HepG2 (cell line): ENCODE measurements around the gene REP15. TPM values are rescaled to one million over a fixed set of nuclear protein-coding genes. Genes with fewer than 3 reads are reported as not detected.

Source experiments
- ATAC-seq: fragments of 200-7000 bp; cut with Tn5 transposase; 3 replicates; pipeline ENCODE4 v1.9.1; 2020; ENCODE audit warnings: mild to moderate bottlenecking, moderate library complexity
- BruUV-seq: library from RNA; stranded (reverse); fragments of 400-500 nt; replicated peaks from 2 replicates; lab custom pipeline; 2021; lab: Mats Ljungman, UMichigan
- CTCF ChIA-PET: fragments of 300-600 bp; formaldehyde crosslinking; extraction: SDS; loops from one replicate; lab custom pipeline; 2021; ENCODE audit warnings: low total read pairs, inconsistent platforms, low intra/inter-chr PET ratio; lab: Yijun Ruan, JAX
- POLR2A ChIA-PET: fragments of 350-600 bp; sonication (Branson Sonifier 250); formaldehyde crosslinking; loops from one replicate; lab custom pipeline; 2020; ENCODE audit warnings: antibody characterized with exemption, inconsistent platforms; lab: Yijun Ruan, JAX
- DNase-seq: peaks from one replicate; pipeline ENCODE4 v3.0.0-alpha.2; 2015; ENCODE audit warnings: low spot score
- FAIRE-seq: peaks from 3 replicates; lab custom pipeline; 2011; peaks lifted over from hg19 to GRCh38; lab: Jason Lieb, UNC
- H2AFZ ChIP-seq: one replicate; pipeline ENCODE4 v1.6.1; 2011; ENCODE audit warnings: low read length, inconsistent platforms
- H3K27ac ChIP-seq: fragments of 300-600 bp; 3 replicates; pipeline ENCODE4 v1.8.0; 2011; ENCODE audit warnings: mixed run types, mild to moderate bottlenecking, mixed read lengths, low read length, inconsistent platforms; ENCODE audit not compliant: insufficient read depth; ENCODE audit errors: extremely low read length
- H3K27me3 ChIP-seq, 2 experiments: fragments of 200-600 bp in 1 of 2; 2 replicates in 1 of 2; 3 replicates in 1 of 2; pipeline versions ENCODE4 v1.6.0 to v1.8.0; 2011; ENCODE audit warnings: low read length in 2 of 2, mild to moderate bottlenecking in 2 of 2, moderate library complexity in 2 of 2, inconsistent platforms in 1 of 2; ENCODE audit not compliant: insufficient read depth in 2 of 2, control insufficient read depth in 1 of 2
- H3K36me3 ChIP-seq, 2 experiments: fragments of 200-600 bp in 1 of 2; replicated peaks in 1 of 2; 2 replicates in 1 of 2; 3 replicates in 1 of 2; pipeline versions ENCODE4 v1.5.1 to v1.8.0; 2011; ENCODE audit warnings: low read length in 2 of 2, inconsistent platforms in 1 of 2; ENCODE audit not compliant: insufficient read depth in 2 of 2, control insufficient read depth in 1 of 2
- H3K4me1 ChIP-seq: 2 replicates; pipeline ENCODE4 v1.5.1; 2012; ENCODE audit warnings: low read length, inconsistent platforms; ENCODE audit not compliant: insufficient read depth
- H3K4me2 ChIP-seq: 2 replicates; pipeline ENCODE4 v1.6.0; 2011; ENCODE audit warnings: low read depth, low read length, inconsistent platforms
- H3K4me3 ChIP-seq, 3 experiments: fragments of 200-600 bp in 1 of 3; sonication (generic), shearing (Covaris generic) in 1 of 3; replicated peaks in 1 of 3; 2 replicates each; pipeline ENCODE4 v1.5.1; 2011 to 2016; ENCODE audit warnings: low read length in 3 of 3, inconsistent platforms in 2 of 3, low read depth in 2 of 3, mild to moderate bottlenecking in 2 of 3, control low read depth in 1 of 3, mixed read lengths in 1 of 3; ENCODE audit not compliant: insufficient read depth in 1 of 3
- H3K79me2 ChIP-seq: one replicate; pipeline ENCODE4 v1.6.1; 2011; ENCODE audit warnings: low read length, inconsistent platforms; ENCODE audit not compliant: insufficient read depth
- H3K9ac ChIP-seq: 2 replicates; pipeline ENCODE4 v1.6.0; 2011; ENCODE audit warnings: mild to moderate bottlenecking, low read depth, low read length, inconsistent platforms; ENCODE audit not compliant: insufficient read depth
- H3K9me3 ChIP-seq: 2 replicates; pipeline ENCODE4 v1.5.1; 2012; ENCODE audit warnings: mild to moderate bottlenecking, low read length
- H4K20me1 ChIP-seq: 2 replicates; pipeline ENCODE4 v1.6.0; 2011; ENCODE audit warnings: inconsistent platforms, mild to moderate bottlenecking, low read length, moderate library complexity; ENCODE audit not compliant: insufficient read depth
- ATAD3A ChIP-seq: sonication (generic); formaldehyde crosslinking; IDR thresholded peaks from 2 replicates; pipeline ENCODE4 v1.4.0; 2020; ENCODE audit warnings: missing genetic modification reagents
- DMTF1 ChIP-seq: sonication (generic); formaldehyde crosslinking; IDR thresholded peaks from 2 replicates; pipeline ENCODE4 v1.4.0; 2020; ENCODE audit warnings: mild to moderate bottlenecking, missing genetic modification reagents
- GATAD2A ChIP-seq: IDR thresholded peaks from 2 replicates; pipeline ENCODE4 v1.6.1; 2016
- HDAC2 ChIP-seq: sonication (generic); formaldehyde crosslinking; IDR thresholded peaks from 2 replicates; pipeline ENCODE4 v1.4.0; 2020; ENCODE audit warnings: missing genetic modification reagents
- KAT8 ChIP-seq: IDR thresholded peaks from 2 replicates; pipeline ENCODE4 v1.6.1; 2016; ENCODE audit warnings: missing genetic modification reagents, missing compliant biosample characterization
- MAFF ChIP-seq: IDR thresholded peaks from 2 replicates; pipeline ENCODE4 v1.6.1; 2011; ENCODE audit warnings: low read depth, low read length, improper control_type of control experiment
- NCOR1 ChIP-seq: fragments of 200-600 bp; sonication (generic); IDR thresholded peaks from 2 replicates; pipeline ENCODE4 v1.7.0; 2017; ENCODE audit warnings: antibody characterized with exemption, low read length, borderline replicate concordance
- WGBS: methylation state at CpG from one replicate; pipeline ENCODE4 v1.1.6; 2017; ENCODE audit warnings: low lambda C conversion rate; 5-methylcytosine and 5-hydroxymethylcytosine counted together
- in situ Hi-C: cut with HindIII; loops from 2 replicates; pipeline ENCODE4 v1.10.0; 2017; ENCODE audit warnings: low pct_unique_long_range_greater_than_20kb; ENCODE audit not compliant: extremely low pct_ligation_motif_present
- intact Hi-C: fragments of 100-400 bp; cut with micrococcal nuclease; formaldehyde crosslinking; loops from one replicate; pipeline ENCODE4 v1.10.0; 2022; ENCODE audit not compliant: unreplicated experiment
- polyA plus RNA-seq, 8 experiments: library from polyadenylated mRNA; depleted of rRNA in 3 of 8; stranded (reverse) in 7 of 8; unstranded in 1 of 8; fragments of >200 nt; fragmentation: Illumina TruSeq in 4 of 8; extraction: Trizol in 4 of 8; gene quantifications; 2 replicates each; pipeline versions ENCODE4 v1.2.1 to v1.2.3, GENCODE V29; 2011 to 2016; ENCODE audit warnings: low read depth in 4 of 8, missing spikeins in 1 of 8, mixed read lengths in 1 of 8; ENCODE audit not compliant: insufficient read depth in 1 of 8
- total RNA-seq, 5 experiments: library from RNA; depleted of rRNA; stranded (reverse); fragments of >200 nt; fragmentation: Illumina TruSeq; extraction: Trizol; gene quantifications; 2 replicates each; pipeline ENCODE4 v1.2.3, GENCODE V29; 2016; ENCODE audit warnings: low read depth in 1 of 5
- TF ChIP-seq, protein P1 (sequence below): IDR thresholded peaks from 2 replicates; pipeline ENCODE4 v1.6.1; 2016; ENCODE audit warnings: low read depth, missing genetic modification reagents, missing compliant biosample characterization
- TF ChIP-seq, protein P2 (sequence below): sonication (generic); formaldehyde crosslinking; IDR thresholded peaks from 2 replicates; pipeline ENCODE4 v1.4.0; 2020; ENCODE audit warnings: mild to moderate bottlenecking, missing genetic modification reagents

The REP15 gene
- total and polyA plus RNA-seq, 2 of the 13 experiments (the other 11 are each of a cell fraction or from before 2014, with no cell fraction given) = 0.12 to 0.64 TPM

GRCh38 chr12:27696864-27697564, 767 bp downstream of the REP15 start:
- POLR2A ChIA-PET = interaction anchor here (0.9 to 3.4 kb wide), 3 partner anchors 9 to 14 kb away, joined by 4 to 18 read pairs (median 14); no protein-coding TSS in a partner anchor
- Histone ChIP-seq H3K36me3 (peaks cover 0 to 3% of the 10 kb centered on the region in 2 experiments; a peak in 2 of 5 replicates), H3K4me2 (peak overlapping the region; percentile 55), H3K9me3 (no peaks in the 10 kb centered on the region), H3K4me3 (peak overlapping the region in 2 of 3 experiments; percentile 20 to 30; a peak in 1 of 6 replicates), H3K79me2 (no peaks in the 10 kb centered on the region), H2AFZ (no peak overlapping the region), H4K20me1 (no peaks in the 10 kb centered on the region), H3K4me1 (peaks cover 40% of the 10 kb centered on the region), H3K9ac (peak overlapping the region; percentile 20; the same call in 1 of the 2 replicates), H3K27ac (peak overlapping the region; percentile 61), H3K27me3 (no peaks in the 10 kb centered on the region)
- ATAC-seq (peak; percentile 63), DNase-seq (peak; percentile 77), FAIRE-seq (no peak)
- WGBS = 33% methylated on average over 3 of the region's 3 CpGs
- no TSS peak for BruUV-seq
- intact Hi-C loops (no loop called here), in situ Hi-C loops (no loop called here)
- CTCF ChIA-PET = no interaction called here
- TF ChIP-seq DMTF1 = no peak
- peak; percentile 98 for TF ChIP-seq NCOR1
- 0 out of 2 replicates have a peak, but pooled peaks have one; percentile 3 for TF ChIP-seq MAFF
- TF ChIP-seq GATAD2A (CRISPR knock-in tag) = peak; percentile 89
- TF ChIP-seq ATAD3A = no peak
- peak; percentile 35; the same call in 1 of the 2 replicates for TF ChIP-seq KAT8
- TF ChIP-seq, protein P1, sequence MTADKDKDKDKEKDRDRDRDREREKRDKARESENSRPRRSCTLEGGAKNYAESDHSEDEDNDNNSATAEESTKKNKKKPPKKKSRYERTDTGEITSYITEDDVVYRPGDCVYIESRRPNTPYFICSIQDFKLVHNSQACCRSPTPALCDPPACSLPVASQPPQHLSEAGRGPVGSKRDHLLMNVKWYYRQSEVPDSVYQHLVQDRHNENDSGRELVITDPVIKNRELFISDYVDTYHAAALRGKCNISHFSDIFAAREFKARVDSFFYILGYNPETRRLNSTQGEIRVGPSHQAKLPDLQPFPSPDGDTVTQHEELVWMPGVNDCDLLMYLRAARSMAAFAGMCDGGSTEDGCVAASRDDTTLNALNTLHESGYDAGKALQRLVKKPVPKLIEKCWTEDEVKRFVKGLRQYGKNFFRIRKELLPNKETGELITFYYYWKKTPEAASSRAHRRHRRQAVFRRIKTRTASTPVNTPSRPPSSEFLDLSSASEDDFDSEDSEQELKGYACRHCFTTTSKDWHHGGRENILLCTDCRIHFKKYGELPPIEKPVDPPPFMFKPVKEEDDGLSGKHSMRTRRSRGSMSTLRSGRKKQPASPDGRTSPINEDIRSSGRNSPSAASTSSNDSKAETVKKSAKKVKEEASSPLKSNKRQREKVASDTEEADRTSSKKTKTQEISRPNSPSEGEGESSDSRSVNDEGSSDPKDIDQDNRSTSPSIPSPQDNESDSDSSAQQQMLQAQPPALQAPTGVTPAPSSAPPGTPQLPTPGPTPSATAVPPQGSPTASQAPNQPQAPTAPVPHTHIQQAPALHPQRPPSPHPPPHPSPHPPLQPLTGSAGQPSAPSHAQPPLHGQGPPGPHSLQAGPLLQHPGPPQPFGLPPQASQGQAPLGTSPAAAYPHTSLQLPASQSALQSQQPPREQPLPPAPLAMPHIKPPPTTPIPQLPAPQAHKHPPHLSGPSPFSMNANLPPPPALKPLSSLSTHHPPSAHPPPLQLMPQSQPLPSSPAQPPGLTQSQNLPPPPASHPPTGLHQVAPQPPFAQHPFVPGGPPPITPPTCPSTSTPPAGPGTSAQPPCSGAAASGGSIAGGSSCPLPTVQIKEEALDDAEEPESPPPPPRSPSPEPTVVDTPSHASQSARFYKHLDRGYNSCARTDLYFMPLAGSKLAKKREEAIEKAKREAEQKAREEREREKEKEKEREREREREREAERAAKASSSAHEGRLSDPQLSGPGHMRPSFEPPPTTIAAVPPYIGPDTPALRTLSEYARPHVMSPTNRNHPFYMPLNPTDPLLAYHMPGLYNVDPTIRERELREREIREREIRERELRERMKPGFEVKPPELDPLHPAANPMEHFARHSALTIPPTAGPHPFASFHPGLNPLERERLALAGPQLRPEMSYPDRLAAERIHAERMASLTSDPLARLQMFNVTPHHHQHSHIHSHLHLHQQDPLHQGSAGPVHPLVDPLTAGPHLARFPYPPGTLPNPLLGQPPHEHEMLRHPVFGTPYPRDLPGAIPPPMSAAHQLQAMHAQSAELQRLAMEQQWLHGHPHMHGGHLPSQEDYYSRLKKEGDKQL (CRISPR knock-in tag) = 0 out of 2 replicates have a peak, but pooled peaks have one; percentile 11
- TF ChIP-seq HDAC2 (CRISPR knock-in tag) = peak; percentile 30; the same call in 1 of the 2 replicates
- TF ChIP-seq, protein P2, sequence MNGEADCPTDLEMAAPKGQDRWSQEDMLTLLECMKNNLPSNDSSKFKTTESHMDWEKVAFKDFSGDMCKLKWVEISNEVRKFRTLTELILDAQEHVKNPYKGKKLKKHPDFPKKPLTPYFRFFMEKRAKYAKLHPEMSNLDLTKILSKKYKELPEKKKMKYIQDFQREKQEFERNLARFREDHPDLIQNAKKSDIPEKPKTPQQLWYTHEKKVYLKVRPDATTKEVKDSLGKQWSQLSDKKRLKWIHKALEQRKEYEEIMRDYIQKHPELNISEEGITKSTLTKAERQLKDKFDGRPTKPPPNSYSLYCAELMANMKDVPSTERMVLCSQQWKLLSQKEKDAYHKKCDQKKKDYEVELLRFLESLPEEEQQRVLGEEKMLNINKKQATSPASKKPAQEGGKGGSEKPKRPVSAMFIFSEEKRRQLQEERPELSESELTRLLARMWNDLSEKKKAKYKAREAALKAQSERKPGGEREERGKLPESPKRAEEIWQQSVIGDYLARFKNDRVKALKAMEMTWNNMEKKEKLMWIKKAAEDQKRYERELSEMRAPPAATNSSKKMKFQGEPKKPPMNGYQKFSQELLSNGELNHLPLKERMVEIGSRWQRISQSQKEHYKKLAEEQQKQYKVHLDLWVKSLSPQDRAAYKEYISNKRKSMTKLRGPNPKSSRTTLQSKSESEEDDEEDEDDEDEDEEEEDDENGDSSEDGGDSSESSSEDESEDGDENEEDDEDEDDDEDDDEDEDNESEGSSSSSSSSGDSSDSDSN (CRISPR knock-in tag) = no peak
